Stimulated activated CD8-positive, alpha-beta memory T cell treated with anti-CD3 and anti-CD28 coated beads, Interleukin-4, amount 100 ng/mL, for 4 hours (primary cell): ENCODE measurements around the gene CSRNP2.
A peak's percentile ranks its signal among the peaks of the same experiment; 100 is the strongest.
"Not testable (repeated sequence)": the region's sequence is repeated elsewhere in the genome, so short reads cannot be mapped to it uniquely, and the experiment has no call there.

Experiments
- DNase-seq, 2 donors: peaks; one replicate each; pipeline ENCODE4 v3.0.0-alpha.2; 2020; ENCODE audit warnings: low read depth in 2 of 2, low spot score in 1 of 2

Gene CSRNP2

GRCh38 chr12:51028126-51028812 lies 55.1 kb downstream of the CSRNP2 start:
- DNase-seq, result no peak

- DNase-seq, result no peak
These were observed 56.0 kb downstream of the CSRNP2 start for GRCh38 chr12:51027342-51027835.

GRCh38 chr12:51025836-51026638 lies 57.4 kb downstream of the CSRNP2 start, which contains the start of gene SLC11A2:
Gene SLC11A2 (minus strand): TSS chr12:51026384. CDS start chr12:51010728, 15,656 bp downstream.
- DNase-seq, result peak; percentile 68 to 84

- DNase-seq, result no peak
These were observed 58.0 kb downstream of the CSRNP2 start for GRCh38 chr12:51025338-51025835.

- no peak for DNase-seq
These were observed 59.6 kb downstream of the CSRNP2 start for GRCh38 chr12:51023625-51024382.

GRCh38 chr12:51021694-51022093 lies 61.7 kb downstream of the CSRNP2 start:
- DNase-seq, result no peak

- DNase-seq, result no peak
These were observed 62.8 kb downstream of the CSRNP2 start for GRCh38 chr12:51020448-51021182.

GRCh38 chr12:51019927-51020326 lies 63.5 kb downstream of the CSRNP2 start:
- DNase-seq, result no peak

GRCh38 chr12:51018956-51019355 lies 64.4 kb downstream of the CSRNP2 start:
- DNase-seq, result no peak

- DNase-seq, result no peak
These were observed 65.9 kb downstream of the CSRNP2 start for GRCh38 chr12:51017452-51017851.

- not testable (repeated sequence) for DNase-seq
These were observed 68.9 kb downstream of the CSRNP2 start for GRCh38 chr12:51014467-51014866.

GRCh38 chr12:51013441-51013840 lies 70.0 kb downstream of the CSRNP2 start:
- DNase-seq, result no peak

- DNase-seq, result no peak
These were observed 70.7 kb downstream of the CSRNP2 start for GRCh38 chr12:51012570-51013236.

- DNase-seq, result no peak
These were observed 71.4 kb downstream of the CSRNP2 start for GRCh38 chr12:51011955-51012354.
